Measurements from ENCODE around the gene FGF14. TPM values are rescaled to one million over a fixed set of nuclear protein-coding genes. Genes with fewer than 3 reads are reported as not detected.

The FGF14 gene
- total RNA-seq, 1 experiment from 2014 or later, result not detected

DNA sequence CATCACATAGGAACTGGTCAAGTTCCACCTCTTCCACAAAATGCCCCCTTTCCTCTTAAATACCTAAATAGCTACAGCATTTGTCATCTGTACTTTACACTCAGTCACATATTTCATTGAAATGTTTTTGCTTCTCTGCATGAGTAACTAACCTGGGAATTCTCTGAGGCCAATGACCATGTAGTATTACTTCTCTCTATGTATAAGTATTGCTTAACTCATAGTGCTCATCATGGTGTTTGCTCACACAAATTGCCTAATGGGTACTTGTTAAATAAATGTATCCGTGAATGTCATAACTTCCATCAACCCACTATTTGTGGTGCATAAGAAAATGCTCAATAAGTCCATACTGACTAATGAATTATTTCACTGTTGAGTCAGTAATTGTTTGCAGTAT lies 115.5 kb downstream of the FGF14 start:
- CTCF ChIA-PET, result no interaction called here
- Histone ChIP-seq H4K20me1 (ENCODE audit: low read length) (no peaks in the 10 kb centered on the region), H3K27me3 (ENCODE audit: low read length) (no peaks in the 10 kb centered on the region), H3K9ac (ENCODE audit: low read length) (no peak overlapping the region), H3F3A (ENCODE audit: low read length, unreplicated experiment) (no peaks in the 10 kb centered on the region), H3K27ac (ENCODE audit: low read length) (no peak overlapping the region), H3K9me3 (ENCODE audit: low read length) (no peaks in the 10 kb centered on the region), H3K4me2 (ENCODE audit: low read length) (no peak overlapping the region), H3K79me2 (ENCODE audit: low read length) (no peaks in the 10 kb centered on the region), H2AFZ (ENCODE audit: low read length) (no peak overlapping the region), H3K4me3 (ENCODE audit: low read length) (no peak overlapping the region), H3K9me2 (replicated peaks; ENCODE audit: low read length) (no peaks in the 10 kb centered on the region), H3K4me1 (ENCODE audit: insufficient read depth, low read length) (no peaks in the 10 kb centered on the region), H3K36me3 (ENCODE audit: low read depth, low read length) (no peaks in the 10 kb centered on the region)
- POLR2A ChIA-PET (ENCODE audit: unreplicated experiment), result no interaction called here
- no peak for TF ChIP-seq EZH2 (IDR thresholded peaks at IDR 0.05; ENCODE audit: low read length, unreplicated experiment)
- intact Hi-C loops (cut with micrococcal nuclease), result no loop called here
- DNase-seq (peak; percentile 52), ATAC-seq (no peak)
- no TSS peak for BruUV-seq (replicated peaks)

GRCh38 chr13:102280366-102280765 lies 121.5 kb downstream of the FGF14 start:
- no peak overlapping the region for H3K4me2 ChIP-seq (ENCODE audit: low read length)
- no peaks in the 10 kb centered on the region for H3K4me1 ChIP-seq (ENCODE audit: insufficient read depth, low read length)
- no TSS peak for BruUV-seq (replicated peaks)
- no peak overlapping the region for H3K9ac ChIP-seq (ENCODE audit: low read length)
- H3F3A ChIP-seq (ENCODE audit: low read length, unreplicated experiment), result no peaks in the 10 kb centered on the region
- no peaks in the 10 kb centered on the region for H4K20me1 ChIP-seq (ENCODE audit: low read length)
- no peaks in the 10 kb centered on the region for H3K36me3 ChIP-seq (ENCODE audit: low read depth, low read length)
- 0 out of 2 replicates have a peak, but pooled peaks cover 13% of the 10 kb centered on the region for H3K27me3 ChIP-seq (ENCODE audit: low read length)
- DNase-seq, result no peak
- POLR2A ChIA-PET (ENCODE audit: unreplicated experiment), result no interaction called here
- no peaks in the 10 kb centered on the region for H3K9me2 ChIP-seq (replicated peaks; ENCODE audit: low read length)
- H2AFZ ChIP-seq (ENCODE audit: low read length), result no peak overlapping the region
- no peaks in the 10 kb centered on the region for H3K79me2 ChIP-seq (ENCODE audit: low read length)
- H3K27ac ChIP-seq (ENCODE audit: low read length), result no peak overlapping the region
- no peak for TF ChIP-seq CTCF (conservative IDR thresholded peaks at IDR 0.05; ENCODE audit: low read depth, low read length)
- TF ChIP-seq EZH2 (IDR thresholded peaks at IDR 0.05; ENCODE audit: low read length, unreplicated experiment), result no peak
- TF ChIP-seq EZH2phosphoT487 (IDR thresholded peaks at IDR 0.05; ENCODE audit: borderline replicate concordance, low read length), result no peak
- no peak for ATAC-seq
- intact Hi-C loops (cut with micrococcal nuclease), result no loop called here
- CTCF ChIA-PET, result no interaction called here
- no peaks in the 10 kb centered on the region for H3K9me3 ChIP-seq (ENCODE audit: low read length)
- no peak overlapping the region for H3K4me3 ChIP-seq (ENCODE audit: low read length)

DNA sequence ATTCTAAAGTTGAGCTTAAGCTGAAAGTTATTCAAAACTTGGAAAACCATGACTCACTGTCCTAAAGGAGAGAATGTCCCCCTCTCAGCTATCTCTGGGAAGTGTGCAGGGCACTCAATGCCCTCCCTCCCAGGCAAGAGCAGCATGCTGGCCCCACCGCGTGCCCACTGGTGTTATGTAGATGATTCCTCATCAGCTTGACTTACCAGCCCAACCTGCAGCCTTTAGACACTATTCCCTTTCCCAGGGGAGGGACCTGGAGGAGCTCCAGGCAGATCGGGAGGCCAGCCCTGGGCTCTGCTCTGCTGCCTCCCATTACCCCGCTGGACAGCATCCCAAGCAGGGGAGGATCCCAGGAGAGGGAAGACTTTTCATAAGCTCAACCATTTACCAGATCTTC lies 124.6 kb downstream of the FGF14 start:
- Histone ChIP-seq H2AFZ (ENCODE audit: low read length) (no peak overlapping the region), H3K79me2 (ENCODE audit: low read length) (no peaks in the 10 kb centered on the region), H3K9me3 (ENCODE audit: low read length) (no peaks in the 10 kb centered on the region), H4K20me1 (ENCODE audit: low read length) (no peaks in the 10 kb centered on the region), H3K4me3 (ENCODE audit: low read length) (no peak overlapping the region), H3F3A (ENCODE audit: low read length, unreplicated experiment) (no peaks in the 10 kb centered on the region), H3K36me3 (ENCODE audit: low read depth, low read length) (no peaks in the 10 kb centered on the region), H3K27me3 (ENCODE audit: low read length) (peaks cover 22% of the 10 kb centered on the region), H3K4me1 (ENCODE audit: insufficient read depth, low read length) (no peaks in the 10 kb centered on the region), H3K4me2 (ENCODE audit: low read length) (no peak overlapping the region), H3K9ac (ENCODE audit: low read length) (no peak overlapping the region), H3K9me2 (replicated peaks; ENCODE audit: low read length) (no peaks in the 10 kb centered on the region), H3K27ac (ENCODE audit: low read length) (no peak overlapping the region)
- no peak for DNase-seq
- BruUV-seq (replicated peaks), result no TSS peak
- ATAC-seq, result no peak
- intact Hi-C loops (cut with micrococcal nuclease), result no loop called here
- ChIA-PET POLR2A (ENCODE audit: unreplicated experiment) (no interaction called here), CTCF (no interaction called here)
- TF ChIP-seq EZH2phosphoT487 (IDR thresholded peaks at IDR 0.05; ENCODE audit: borderline replicate concordance, low read length), result no peak
- no peak for TF ChIP-seq EZH2 (IDR thresholded peaks at IDR 0.05; ENCODE audit: low read length, unreplicated experiment)
- no peak for TF ChIP-seq CTCF (conservative IDR thresholded peaks at IDR 0.05; ENCODE audit: low read depth, low read length)

All from PC-3 (cell line).